Measurements from ENCODE around the gene GPC5.

The GPC5 gene

DNA sequence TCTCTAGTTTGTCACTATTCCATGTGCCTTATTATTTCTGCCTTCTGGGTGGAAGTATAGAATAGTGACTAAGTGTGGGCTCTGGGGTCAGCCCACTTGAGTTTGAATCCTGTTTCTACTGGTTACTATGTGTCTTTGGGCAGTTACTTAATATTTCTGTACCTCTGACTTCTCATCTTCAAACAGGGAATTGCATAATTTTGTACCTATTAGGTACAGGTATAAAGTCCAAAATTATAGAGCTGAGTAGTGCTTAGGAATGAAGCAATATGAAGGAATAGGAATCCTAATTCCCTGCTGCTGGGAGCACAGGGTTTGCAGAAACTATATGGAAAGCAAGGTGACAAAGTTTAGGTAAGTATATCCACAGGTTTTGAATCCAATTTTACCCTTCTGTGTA lies 564.5 kb downstream of the GPC5 start:
- no peak for DNase-seq (ENCODE audit: low read depth in 2 of 2)

- DNase-seq (ENCODE audit: low read depth in 2 of 2): no peak
Measured at GRCh38 chr13:91965511-91965910, 567.1 kb downstream of the GPC5 start.

DNA sequence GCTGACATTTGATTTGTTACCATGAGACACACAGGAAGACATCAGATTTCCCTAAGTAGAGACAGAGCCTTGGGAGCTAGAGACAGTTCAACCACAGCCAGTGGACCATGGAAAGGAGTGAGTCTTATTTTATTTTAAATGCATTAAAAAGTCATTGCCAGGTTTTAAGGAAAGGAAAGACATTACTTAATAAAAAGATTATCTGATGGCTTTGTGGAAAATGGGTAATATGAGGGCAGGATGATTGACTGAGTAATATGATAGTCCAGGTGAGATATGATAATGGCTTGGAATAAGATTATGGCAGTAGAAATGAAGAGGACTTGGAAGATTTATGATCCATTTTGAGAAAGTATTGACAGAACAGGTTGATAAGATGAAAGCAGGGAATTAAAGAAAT lies 580.1 kb downstream of the GPC5 start:
- no peak for DNase-seq (ENCODE audit: low read depth in 2 of 2)

DNA sequence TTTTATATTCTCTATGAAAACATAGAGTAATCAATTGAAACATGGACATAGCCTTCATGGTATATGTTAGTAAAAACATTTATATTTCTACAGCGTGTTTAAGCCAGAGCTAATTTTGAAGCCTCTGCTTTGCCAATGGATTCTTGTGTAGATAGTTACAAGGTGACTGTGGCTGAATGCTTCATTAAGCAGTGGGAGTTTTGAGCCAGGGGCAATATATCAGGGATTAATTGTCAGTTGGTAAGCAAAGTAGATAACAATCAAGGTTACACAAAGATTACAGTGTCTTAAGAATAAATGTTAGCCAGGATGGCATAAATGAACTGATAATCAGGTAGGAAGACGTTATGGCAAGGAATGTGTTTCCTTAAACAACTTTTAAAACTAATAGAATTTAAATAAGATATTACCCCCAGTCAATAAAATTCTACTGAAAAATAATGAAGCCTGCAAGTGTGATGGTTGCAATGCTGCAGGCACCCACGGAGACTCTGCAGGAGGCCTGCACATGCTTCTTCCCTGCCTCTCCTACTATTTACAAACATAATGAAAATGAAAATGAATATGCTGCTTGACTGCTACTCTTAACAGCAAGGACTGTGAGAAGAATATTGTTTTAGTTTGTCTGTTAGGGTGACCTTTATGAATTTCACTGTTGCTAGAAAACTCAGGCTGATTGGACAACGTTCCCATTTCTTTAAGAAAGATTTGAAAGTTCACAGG lies 588.5 kb downstream of the GPC5 start:
- DNase-seq (ENCODE audit: low read depth in 2 of 2): no peak

GRCh38 chr13:91988331-91988730 lies 589.9 kb downstream of the GPC5 start:
- DNase-seq (ENCODE audit: low read depth in 2 of 2): no peak

DNA sequence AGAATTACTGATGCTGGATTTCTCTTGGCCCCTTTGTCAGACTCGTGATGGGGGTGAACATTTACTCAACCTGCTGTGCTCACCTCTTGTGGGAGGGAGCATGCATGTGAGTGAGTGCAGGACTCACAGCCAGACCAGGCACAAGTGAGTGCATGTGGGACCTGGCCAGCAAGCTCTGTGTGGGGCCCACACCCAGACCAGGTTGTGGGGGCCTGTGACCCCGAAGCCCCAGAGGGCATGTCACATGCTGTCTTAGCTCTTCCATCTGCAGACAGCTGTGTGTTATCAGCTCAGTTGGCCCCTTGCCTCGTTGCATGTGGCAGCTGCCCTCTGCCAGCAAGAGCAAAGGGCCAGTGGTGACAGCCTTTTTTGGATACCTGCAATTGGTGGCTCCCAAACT lies 614.4 kb downstream of the GPC5 start:
- DNase-seq (ENCODE audit: low read depth in 2 of 2): no peak

- DNase-seq (ENCODE audit: low read depth in 2 of 2): no peak
Measured at GRCh38 chr13:92017737-92018136, 619.3 kb downstream of the GPC5 start.

GRCh38 chr13:92028695-92029094 lies 630.3 kb downstream of the GPC5 start:
- DNase-seq (ENCODE audit: low read depth in 2 of 2): no peak

DNA sequence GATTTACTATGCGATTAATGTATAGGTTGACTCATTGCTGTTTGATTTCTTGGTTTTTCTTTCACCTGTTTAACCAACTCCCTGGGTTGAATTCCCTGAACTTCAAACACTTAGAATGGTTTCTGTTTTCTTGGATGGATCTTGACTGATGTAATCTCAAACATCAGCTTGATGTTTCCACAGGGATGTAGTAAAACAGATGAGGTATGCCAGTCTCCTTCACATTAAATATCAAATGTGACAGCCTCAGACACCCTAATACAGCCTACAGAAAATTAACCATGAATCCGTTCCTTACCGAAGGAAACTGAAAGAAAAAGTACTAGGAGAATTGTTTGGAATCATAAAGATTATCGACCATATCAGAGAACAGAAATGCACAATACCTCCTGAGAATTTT lies 631.2 kb downstream of the GPC5 start:
- DNase-seq (ENCODE audit: low read depth in 2 of 2): no peak

DNA sequence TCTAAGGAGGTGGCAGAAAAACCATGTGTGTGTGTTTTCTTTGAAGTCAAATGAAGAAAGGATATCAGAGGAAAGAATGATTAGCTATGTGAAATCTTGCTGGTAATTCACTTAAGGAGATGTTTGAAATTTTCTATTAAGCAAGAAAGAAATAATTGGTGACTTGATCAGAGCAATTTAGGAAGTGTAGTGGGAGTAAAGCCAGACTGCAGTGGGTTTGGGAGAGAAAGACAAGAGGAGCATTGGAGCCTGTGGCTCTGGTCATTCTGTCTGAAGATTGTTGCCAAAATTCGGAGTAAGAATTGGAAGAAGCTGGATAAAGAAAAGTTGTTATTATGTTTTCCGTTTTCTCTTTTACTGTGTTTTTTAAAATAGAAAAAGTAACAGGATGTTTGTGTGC lies 640.5 kb downstream of the GPC5 start:
- DNase-seq (ENCODE audit: low read depth in 2 of 2): no peak

- no peak for DNase-seq (ENCODE audit: low read depth in 2 of 2)
Measured at GRCh38 chr13:92042522-92042921, 644.1 kb downstream of the GPC5 start.

- DNase-seq (ENCODE audit: low read depth in 2 of 2): no peak
Measured at GRCh38 chr13:92044351-92044750, 645.9 kb downstream of the GPC5 start.

GRCh38 chr13:92054389-92054788 lies 656.0 kb downstream of the GPC5 start:
- no peak for DNase-seq (ENCODE audit: low read depth in 2 of 2)

- DNase-seq (ENCODE audit: low read depth in 2 of 2): no peak
Measured at GRCh38 chr13:92074658-92075057, 676.2 kb downstream of the GPC5 start.

- DNase-seq (ENCODE audit: low read depth in 2 of 2): no peak
Measured at GRCh38 chr13:92097337-92097903, 699.0 kb downstream of the GPC5 start.

GRCh38 chr13:92101801-92102200 lies 703.4 kb downstream of the GPC5 start:
- DNase-seq (ENCODE audit: low read depth in 2 of 2): no peak

GRCh38 chr13:92103689-92104153 lies 705.3 kb downstream of the GPC5 start:
- DNase-seq (ENCODE audit: low read depth in 2 of 2): no peak

GRCh38 chr13:92122186-92122853 lies 723.9 kb downstream of the GPC5 start:
- no peak for DNase-seq (ENCODE audit: low read depth in 2 of 2)

- no peak for DNase-seq (ENCODE audit: low read depth in 2 of 2)
Measured at GRCh38 chr13:92126399-92126798, 728.0 kb downstream of the GPC5 start.

GRCh38 chr13:92135509-92135908 lies 737.1 kb downstream of the GPC5 start:
- DNase-seq (ENCODE audit: low read depth in 2 of 2): no peak

GRCh38 chr13:92136449-92137155 lies 738.2 kb downstream of the GPC5 start:
- no peak for DNase-seq (ENCODE audit: low read depth in 2 of 2)

- DNase-seq (ENCODE audit: low read depth in 2 of 2): no peak
Measured at GRCh38 chr13:92137520-92137919, 739.1 kb downstream of the GPC5 start.

- DNase-seq (ENCODE audit: low read depth in 2 of 2): no peak
Measured at GRCh38 chr13:92143766-92144165, 745.3 kb downstream of the GPC5 start.
